ENCODE data around the gene RRP8. TPM values are rescaled to one million over a fixed set of nuclear protein-coding genes. Genes with fewer than 3 reads are reported as not detected.

Gene RRP8
- total and polyA plus RNA-seq, 2 of the 8 experiments (the other 6 are each of a cell fraction or from before 2014, with no cell fraction given) = 4.2 to 14.9 TPM

GRCh38 chr11:6604081-6604626 lies 738 bp upstream of the RRP8 start:
- Histone ChIP-seq H3K4me3 (ENCODE audit: extremely low read depth in 1 of 4, insufficient read depth in 2 of 4, low read depth in 3 of 4, low read length in 4 of 4) (peak overlapping the region; percentile 79 to 99 (median 93)), H2BK12ac (ENCODE audit: low read depth, low read length) (0 out of 2 replicates have a peak overlapping the region, but pooled peaks have one; percentile 75), H3K9me3 (ENCODE audit: insufficient read depth in 2 of 2, low read depth in 1 of 2, low read length in 1 of 2) (no peaks in the 10 kb centered on the region), H3K36me3 (ENCODE audit: control insufficient read depth in 2 of 4, insufficient read depth in 4 of 4, low read length in 3 of 4) (peaks cover 6 to 29% (median 21%) of the 10 kb centered on the region in 4 experiments), H4K20me1 (replicated peaks in 1 of 2; ENCODE audit: control insufficient read depth in 1 of 2, insufficient read depth in 2 of 2, low read length in 2 of 2) (peaks cover 0 to 5% of the 10 kb centered on the region in 2 experiments), H4K8ac (ENCODE audit: extremely low read depth, insufficient read depth, low read length) (peak overlapping the region; percentile 52), H2AK5ac (ENCODE audit: low read depth, low read length) (no peak overlapping the region), H3K79me1 (ENCODE audit: low read depth, low read length) (peaks cover 12% of the 10 kb centered on the region), H3K56ac (replicated peaks; ENCODE audit: insufficient read length, low read depth, low read length) (peak overlapping the region; percentile 35), H2BK5ac (ENCODE audit: low read depth, low read length) (0 out of 2 replicates have a peak overlapping the region, but pooled peaks have one; percentile 58), H3K23ac (ENCODE audit: insufficient read length) (no peak overlapping the region), H3K14ac (ENCODE audit: insufficient read length) (no peak overlapping the region), H3K4me2 (ENCODE audit: insufficient read depth in 1 of 2, low read depth in 2 of 2, low read length in 2 of 2) (peak overlapping the region; percentile 83 to 97), H4K5ac (ENCODE audit: insufficient read length, low read depth, low read length) (peak overlapping the region; percentile 53), H2BK20ac (ENCODE audit: low read length) (no peak overlapping the region), H3K79me2 (ENCODE audit: control insufficient read depth in 1 of 2, insufficient read depth in 2 of 2, low read length in 2 of 2) (peaks cover 3 to 48% of the 10 kb centered on the region in 2 experiments), H3K23me2 (ENCODE audit: low read depth, low read length) (peaks cover 16% of the 10 kb centered on the region), H3K9ac (replicated peaks in 1 of 4; ENCODE audit: extremely low read depth in 1 of 4, low read depth in 3 of 4, low read length in 3 of 4) (peak overlapping the region; percentile 67 to 96 (median 82)), H2BK120ac (replicated peaks; ENCODE audit: low read depth, low read length) (no peak overlapping the region), H3K27ac (ENCODE audit: low read depth, low read length) (peak overlapping the region; percentile 63; the same call in 1 of the 2 replicates), H3K18ac (ENCODE audit: extremely low read depth, low read length) (peak overlapping the region; percentile 78), H4K91ac (replicated peaks; ENCODE audit: insufficient read length, low read length) (peak overlapping the region; percentile 17), H3K27me3 (replicated peaks in 1 of 4; ENCODE audit: control insufficient read depth in 3 of 4, extremely low read depth in 1 of 4, insufficient read depth in 3 of 4, low read length in 3 of 4) (no peaks in the 10 kb centered on the region), H3K4ac (replicated peaks; ENCODE audit: insufficient read length, low read depth, low read length) (peak overlapping the region; percentile 75), H2AFZ (ENCODE audit: low read length) (peak overlapping the region; percentile 54; the same call in 1 of the 2 replicates), H2BK15ac (ENCODE audit: low read length) (no peak overlapping the region), H3K4me1 (replicated peaks in 1 of 4; ENCODE audit: control insufficient read depth in 3 of 4, insufficient read depth in 4 of 4, low read length in 3 of 4) (peaks cover 5 to 21% (median 8%) of the 10 kb centered on the region in 4 experiments; a peak in 6 of 7 replicates)
- DNase-seq (ENCODE audit: low read depth in 1 of 2, low spot score in 2 of 2) = no peak
- FAIRE-seq = no peak
- 2% methylated on average over 20 of the region's 20 CpGs; no CpG with 5 or more reads in 1 of the 2 experiments for WGBS, 2 experiments (ENCODE audit: extremely low coverage in 1 of 2, insufficient coverage in 1 of 2, insufficient read length in 1 of 2, insufficient replicate concordance in 2 of 2, low coverage in 1 of 2, low lambda C conversion rate in 2 of 2, missing lambda C conversion rate in 1 of 2)
- ChIA-PET POLR2A (ENCODE audit: partially characterized antibody) (interaction anchor here (0.6 to 2.4 kb wide), 11 partner anchors 8 to 135 kb away, joined by 3 to 11 read pairs (median 4); partner anchors contain the start of genes MRPL17, TAF10 and TPP1), CTCF (ENCODE audit: partially characterized antibody) (interaction anchor here (0.6 to 4.1 kb wide), 9 partner anchors 9 to 344 kb away, joined by 3 to 23 read pairs (median 4); partner anchors contain the start of genes CCKBR, TAF10 and TPP1)
- TF ChIP-seq SP4 (IDR thresholded peaks at IDR 0.05; ENCODE audit: low read length) (no peak), HDAC6 (IDR thresholded peaks at IDR 0.05; ENCODE audit: low read depth, low read length) (no peak), TAF1 (IDR thresholded peaks at IDR 0.05; ENCODE audit: low read depth, low read length) (peak; percentile 17; the same call in 1 of the 2 replicates), TBP (IDR thresholded peaks at IDR 0.05; ENCODE audit: low read depth, low read length) (peak; percentile 46; the same call in 1 of the 2 replicates), GABPA (IDR thresholded peaks at IDR 0.05; ENCODE audit: borderline replicate concordance, insufficient read depth, low read length) (no peak), CEBPB (IDR thresholded peaks at IDR 0.05; ENCODE audit: low read depth, low read length) (no peak), YY1 (IDR thresholded peaks at IDR 0.05; ENCODE audit: low read depth, low read length) (0 out of 2 replicates have a peak, but pooled peaks have one; percentile 6), SAP30 (IDR thresholded peaks at IDR 0.05; ENCODE audit: insufficient read depth, insufficient replicate concordance, low read length) (peak; percentile 84)
- TF ChIP-seq, protein P1, sequence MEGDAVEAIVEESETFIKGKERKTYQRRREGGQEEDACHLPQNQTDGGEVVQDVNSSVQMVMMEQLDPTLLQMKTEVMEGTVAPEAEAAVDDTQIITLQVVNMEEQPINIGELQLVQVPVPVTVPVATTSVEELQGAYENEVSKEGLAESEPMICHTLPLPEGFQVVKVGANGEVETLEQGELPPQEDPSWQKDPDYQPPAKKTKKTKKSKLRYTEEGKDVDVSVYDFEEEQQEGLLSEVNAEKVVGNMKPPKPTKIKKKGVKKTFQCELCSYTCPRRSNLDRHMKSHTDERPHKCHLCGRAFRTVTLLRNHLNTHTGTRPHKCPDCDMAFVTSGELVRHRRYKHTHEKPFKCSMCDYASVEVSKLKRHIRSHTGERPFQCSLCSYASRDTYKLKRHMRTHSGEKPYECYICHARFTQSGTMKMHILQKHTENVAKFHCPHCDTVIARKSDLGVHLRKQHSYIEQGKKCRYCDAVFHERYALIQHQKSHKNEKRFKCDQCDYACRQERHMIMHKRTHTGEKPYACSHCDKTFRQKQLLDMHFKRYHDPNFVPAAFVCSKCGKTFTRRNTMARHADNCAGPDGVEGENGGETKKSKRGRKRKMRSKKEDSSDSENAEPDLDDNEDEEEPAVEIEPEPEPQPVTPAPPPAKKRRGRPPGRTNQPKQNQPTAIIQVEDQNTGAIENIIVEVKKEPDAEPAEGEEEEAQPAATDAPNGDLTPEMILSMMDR (IDR thresholded peaks at IDR 0.05; ENCODE audit: control extremely low read depth in 1 of 3, insufficient read depth in 1 of 3, low read depth in 1 of 3, low read length in 3 of 3) = peak in 2 of 3 experiments; percentile 2 to 5; a peak in 1 of 4 replicates
